GM21825 (cell line): Measurements from ENCODE around the gene SHLD3.
"Not testable (repeated sequence)": the region's sequence is repeated elsewhere in the genome, so short reads cannot be mapped to it uniquely, and the experiment has no call there.

Experiments
- ATAC-seq: cut with Tn5 transposase; IDR thresholded peaks from one replicate; pipeline ENCODE4 v1.9.1; 2021; ENCODE audit warnings: mild to moderate bottlenecking, moderate library complexity; ENCODE audit not compliant: unreplicated experiment

SHLD3 gene

GRCh38 chr5:65624571-65625555 is at the start of gene SHLD3, which contains the start of gene TRAPPC13:
SHLD3 (plus strand) TSS chr5:65625027; CDS start chr5:65629588, 4,561 bp downstream.
TRAPPC13 (plus strand) TSS chr5:65625027; CDS start chr5:65625061, 34 bp downstream.
- ATAC-seq = peak; percentile 65

- no peak for ATAC-seq
Measured at GRCh38 chr5:65577141-65577540, 47.7 kb upstream of the SHLD3 start.

GRCh38 chr5:65588694-65589093 is 36.1 kb upstream of the SHLD3 start:
- ATAC-seq = no peak

- not testable (repeated sequence) for ATAC-seq
Measured at GRCh38 chr5:65601761-65602160, 23.1 kb upstream of the SHLD3 start.

GRCh38 chr5:65611524-65611923 is 13.3 kb upstream of the SHLD3 start:
- no peak for ATAC-seq

- ATAC-seq = no peak
Measured at GRCh38 chr5:65612298-65612907, 12.4 kb upstream of the SHLD3 start.

- ATAC-seq = no peak
Measured at GRCh38 chr5:65620021-65620420, 4.8 kb upstream of the SHLD3 start.

- ATAC-seq = not testable (repeated sequence)
Measured at GRCh38 chr5:65621961-65622360, 2.9 kb upstream of the SHLD3 start.

- ATAC-seq = no peak
Measured at GRCh38 chr5:65623482-65623881, 1.3 kb upstream of the SHLD3 start.

- peak; percentile 96 for ATAC-seq
Measured at GRCh38 chr5:65624025-65624570, 729 bp upstream of the SHLD3 start, which contains the start of gene TRIM23. TRIM23 (minus strand) TSS chr5:65624333; CDS start chr5:65624274, 59 bp downstream.

GRCh38 chr5:65625743-65626142 is 916 bp downstream of the SHLD3 start:
- no peak for ATAC-seq

- no peak for ATAC-seq
Measured at GRCh38 chr5:65630981-65631380, 6.2 kb downstream of the SHLD3 start.

- ATAC-seq = no peak
Measured at GRCh38 chr5:65640240-65640639, 15.4 kb downstream of the SHLD3 start.

- no peak for ATAC-seq
Measured at GRCh38 chr5:65646938-65647337, 22.1 kb downstream of the SHLD3 start.

- no peak for ATAC-seq
Measured at GRCh38 chr5:65647941-65648340, 23.1 kb downstream of the SHLD3 start.

- no peak for ATAC-seq
Measured at GRCh38 chr5:65651144-65651543, 26.3 kb downstream of the SHLD3 start.

- ATAC-seq = no peak
Measured at GRCh38 chr5:65654713-65655112, 29.9 kb downstream of the SHLD3 start.

- ATAC-seq = no peak
Measured at GRCh38 chr5:65663804-65664521, 39.1 kb downstream of the SHLD3 start.

GRCh38 chr5:65668696-65669095 is 43.9 kb downstream of the SHLD3 start:
- ATAC-seq = no peak

GRCh38 chr5:65672796-65673195 is 48.0 kb downstream of the SHLD3 start:
- no peak for ATAC-seq

- no peak for ATAC-seq
Measured at GRCh38 chr5:65674749-65675148, 49.9 kb downstream of the SHLD3 start.
